ENCODE results near the gene ANKRD40. TPM values are rescaled to one million over a fixed set of nuclear protein-coding genes. Genes with fewer than 3 reads are reported as not detected.

The ANKRD40 gene
- total and polyA plus RNA-seq, 3 experiments from 2014 or later = 6.6 to 48.5 (median 48.2) TPM

GRCh38 chr17:50687200-50688066 lies 20.3 kb downstream of the ANKRD40 start:
- Mint-ChIP-seq H3K4me1 (no peaks in the 10 kb centered on the region), H3K27ac (peak overlapping the region in 2 of 8 donors; percentile 54 to 56), H3K27me3 (peaks cover 0 to 2% of the 10 kb centered on the region in 2 donors), H3K36me3 (peaks cover 0 to 8% (median 0%) of the 10 kb centered on the region in 3 donors), H3K9me3 (no peaks in the 10 kb centered on the region), H3K4me3 (no peak overlapping the region)
- Histone ChIP-seq H3K9me3 (ENCODE audit: low read length) (no peaks in the 10 kb centered on the region), H3K4me1 (ENCODE audit: insufficient read depth, low read length) (no peaks in the 10 kb centered on the region), H3K36me3 (ENCODE audit: insufficient read depth, low read length) (peaks cover under 1% of the 10 kb centered on the region), H3K27me3 (ENCODE audit: insufficient read depth, low read length, poor library complexity, severe bottlenecking) (no peaks in the 10 kb centered on the region), H3K4me3 (ENCODE audit: low read length) (no peak overlapping the region), H3K27ac (ENCODE audit: low read depth, low read length) (no peak overlapping the region)
- POLR2A ChIA-PET = no interaction called here
- CTCF ChIA-PET = no interaction called here
- no peak for DNase-seq

- ChIA-PET CTCF (no interaction called here), POLR2A (no interaction called here)
- Mint-ChIP-seq H3K27me3 (peaks cover 4% of the 10 kb centered on the region in 2 donors), H3K36me3 (peaks cover 0 to 2% (median 0%) of the 10 kb centered on the region in 3 donors), H3K9me3 (no peaks in the 10 kb centered on the region), H3K4me1 (no peaks in the 10 kb centered on the region), H3K4me3 (no peak overlapping the region), H3K27ac (peak overlapping the region in 1 of 8 donors; percentile 54)
- H3K4me1 ChIP-seq (ENCODE audit: insufficient read depth, low read length) = no peaks in the 10 kb centered on the region
- H3K27ac ChIP-seq (ENCODE audit: low read depth, low read length) = no peak overlapping the region
- H3K36me3 ChIP-seq (ENCODE audit: insufficient read depth, low read length) = no peaks in the 10 kb centered on the region
- H3K9me3 ChIP-seq (ENCODE audit: low read length) = no peaks in the 10 kb centered on the region
- no peaks in the 10 kb centered on the region for H3K27me3 ChIP-seq (ENCODE audit: insufficient read depth, low read length, poor library complexity, severe bottlenecking)
- no peak for DNase-seq
- no peak overlapping the region for H3K4me3 ChIP-seq (ENCODE audit: low read length)
These were observed 21.1 kb downstream of the ANKRD40 start for GRCh38 chr17:50686494-50687199.

- no peak overlapping the region for H3K27ac ChIP-seq (ENCODE audit: low read depth, low read length)
- DNase-seq = no peak
- Mint-ChIP-seq H3K4me3 (no peak overlapping the region), H3K36me3 (no peaks in the 10 kb centered on the region), H3K27me3 (peaks cover 8 to 11% of the 10 kb centered on the region in 2 donors), H3K27ac (no peak overlapping the region), H3K4me1 (peaks cover 4 to 6% (median 6%) of the 10 kb centered on the region in 3 donors), H3K9me3 (no peaks in the 10 kb centered on the region)
- no peaks in the 10 kb centered on the region for H3K4me1 ChIP-seq (ENCODE audit: insufficient read depth, low read length)
- ChIA-PET CTCF (no interaction called here), POLR2A (no interaction called here)
- no peaks in the 10 kb centered on the region for H3K36me3 ChIP-seq (ENCODE audit: insufficient read depth, low read length)
- no peaks in the 10 kb centered on the region for H3K27me3 ChIP-seq (ENCODE audit: insufficient read depth, low read length, poor library complexity, severe bottlenecking)
- H3K4me3 ChIP-seq (ENCODE audit: low read length) = no peak overlapping the region
- H3K9me3 ChIP-seq (ENCODE audit: low read length) = no peaks in the 10 kb centered on the region
These were observed 21.8 kb downstream of the ANKRD40 start for GRCh38 chr17:50685691-50686493.

GRCh38 chr17:50685334-50685665 lies 22.4 kb downstream of the ANKRD40 start:
- Histone ChIP-seq H3K27ac (ENCODE audit: low read depth, low read length) (no peak overlapping the region), H3K36me3 (ENCODE audit: insufficient read depth, low read length) (no peaks in the 10 kb centered on the region), H3K4me1 (ENCODE audit: insufficient read depth, low read length) (no peaks in the 10 kb centered on the region), H3K27me3 (ENCODE audit: insufficient read depth, low read length, poor library complexity, severe bottlenecking) (no peaks in the 10 kb centered on the region), H3K9me3 (ENCODE audit: low read length) (no peaks in the 10 kb centered on the region), H3K4me3 (ENCODE audit: low read length) (no peak overlapping the region)
- peaks cover 4 to 6% (median 6%) of the 10 kb centered on the region in 3 donors for H3K4me1 Mint-ChIP-seq
- no peaks in the 10 kb centered on the region for H3K9me3 Mint-ChIP-seq
- POLR2A ChIA-PET = no interaction called here
- no peak overlapping the region for H3K27ac Mint-ChIP-seq
- DNase-seq = no peak
- CTCF ChIA-PET = no interaction called here
- no peak overlapping the region for H3K4me3 Mint-ChIP-seq
- peaks cover 8 to 16% of the 10 kb centered on the region in 2 donors for H3K27me3 Mint-ChIP-seq
- no peaks in the 10 kb centered on the region for H3K36me3 Mint-ChIP-seq

GRCh38 chr17:50684612-50685333 lies 22.9 kb downstream of the ANKRD40 start:
- Histone ChIP-seq H3K27me3 (ENCODE audit: insufficient read depth, low read length, poor library complexity, severe bottlenecking) (no peaks in the 10 kb centered on the region), H3K9me3 (ENCODE audit: low read length) (no peaks in the 10 kb centered on the region), H3K4me3 (ENCODE audit: low read length) (no peak overlapping the region), H3K4me1 (ENCODE audit: insufficient read depth, low read length) (no peaks in the 10 kb centered on the region), H3K27ac (ENCODE audit: low read depth, low read length) (no peak overlapping the region), H3K36me3 (ENCODE audit: insufficient read depth, low read length) (no peaks in the 10 kb centered on the region)
- Mint-ChIP-seq H3K9me3 (no peaks in the 10 kb centered on the region), H3K27ac (no peak overlapping the region), H3K27me3 (peaks cover 12 to 17% of the 10 kb centered on the region in 2 donors), H3K36me3 (no peaks in the 10 kb centered on the region), H3K4me1 (peaks cover 4 to 6% (median 6%) of the 10 kb centered on the region in 3 donors), H3K4me3 (no peak overlapping the region)
- ChIA-PET CTCF (no interaction called here), POLR2A (no interaction called here)
- DNase-seq = no peak

GRCh38 chr17:50684288-50684611 lies 23.5 kb downstream of the ANKRD40 start:
- peaks cover 4 to 6% (median 6%) of the 10 kb centered on the region in 3 donors for H3K4me1 Mint-ChIP-seq
- POLR2A ChIA-PET = no interaction called here

GRCh38 chr17:50683434-50684287 lies 24.1 kb downstream of the ANKRD40 start:
- Histone ChIP-seq H3K27me3 (ENCODE audit: insufficient read depth, low read length, poor library complexity, severe bottlenecking) (no peaks in the 10 kb centered on the region), H3K36me3 (ENCODE audit: insufficient read depth, low read length) (no peaks in the 10 kb centered on the region), H3K4me3 (ENCODE audit: low read length) (no peak overlapping the region), H3K9me3 (ENCODE audit: low read length) (no peaks in the 10 kb centered on the region), H3K27ac (ENCODE audit: low read depth, low read length) (no peak overlapping the region), H3K4me1 (ENCODE audit: insufficient read depth, low read length) (no peaks in the 10 kb centered on the region)
- ChIA-PET POLR2A (no interaction called here), CTCF (no interaction called here)
- Mint-ChIP-seq H3K36me3 (no peaks in the 10 kb centered on the region), H3K9me3 (no peaks in the 10 kb centered on the region), H3K4me1 (peaks cover 4 to 6% (median 6%) of the 10 kb centered on the region in 3 donors), H3K27ac (no peak overlapping the region), H3K27me3 (peaks cover 17 to 18% of the 10 kb centered on the region in 2 donors), H3K4me3 (no peak overlapping the region)
- no peak for DNase-seq

More at GRCh38 chr17:50684288-50684611, 23.5 kb downstream of the ANKRD40 start:
- Histone ChIP-seq H3K27me3 (ENCODE audit: insufficient read depth, low read length, poor library complexity, severe bottlenecking) (no peaks in the 10 kb centered on the region), H3K4me3 (ENCODE audit: low read length) (no peak overlapping the region), H3K9me3 (ENCODE audit: low read length) (no peaks in the 10 kb centered on the region), H3K4me1 (ENCODE audit: insufficient read depth, low read length) (no peaks in the 10 kb centered on the region), H3K36me3 (ENCODE audit: insufficient read depth, low read length) (no peaks in the 10 kb centered on the region), H3K27ac (ENCODE audit: low read depth, low read length) (no peak overlapping the region)
- CTCF ChIA-PET = no interaction called here
- no peaks in the 10 kb centered on the region for H3K36me3 Mint-ChIP-seq
- H3K27me3 Mint-ChIP-seq = peaks cover 14 to 17% of the 10 kb centered on the region in 2 donors
- no peaks in the 10 kb centered on the region for H3K9me3 Mint-ChIP-seq
- no peak overlapping the region for H3K27ac Mint-ChIP-seq
- no peak overlapping the region for H3K4me3 Mint-ChIP-seq
- DNase-seq = no peak

Data from CD8-positive, alpha-beta memory T cell (primary cell).